Kidney epithelial cell (primary cell): ENCODE measurements around the gene KIF26B. TPM values are rescaled to one million over a fixed set of nuclear protein-coding genes. Genes with fewer than 3 reads are reported as not detected.

Source experiments
- DNase-seq: peaks from one replicate; pipeline ENCODE4 v3.0.0-alpha.2; 2010; ENCODE audit warnings: low read depth
- H3K27me3 ChIP-seq: 2 replicates; pipeline ENCODE4 v1.6.0; 2011; ENCODE audit warnings: low read length; ENCODE audit not compliant: control insufficient read depth, insufficient read depth
- H3K36me3 ChIP-seq: 2 replicates; pipeline ENCODE4 v1.5.1; 2011; ENCODE audit warnings: low read length; ENCODE audit not compliant: control insufficient read depth, insufficient read depth
- H3K4me3 ChIP-seq: 2 replicates; pipeline ENCODE4 v1.5.1; 2011; ENCODE audit warnings: low read depth, mild to moderate bottlenecking, control low read depth, low read length
- total RNA-seq: library from RNA; depleted of rRNA; stranded (reverse); fragments of >200 nt; gene quantifications from 2 replicates; pipeline ENCODE4 v1.2.3, GENCODE V29; 2015
- TF ChIP-seq, protein P1 (sequence below): IDR thresholded peaks from 2 replicates; pipeline ENCODE4 v1.5.1; 2011; ENCODE audit warnings: mild to moderate bottlenecking, moderate library complexity, low read length, control low read depth, inconsistent platforms; ENCODE audit not compliant: insufficient read depth, poor library complexity, severe bottlenecking

Gene KIF26B
- total RNA-seq, 1 donor from 2014 or later = 14.6 TPM

DNA sequence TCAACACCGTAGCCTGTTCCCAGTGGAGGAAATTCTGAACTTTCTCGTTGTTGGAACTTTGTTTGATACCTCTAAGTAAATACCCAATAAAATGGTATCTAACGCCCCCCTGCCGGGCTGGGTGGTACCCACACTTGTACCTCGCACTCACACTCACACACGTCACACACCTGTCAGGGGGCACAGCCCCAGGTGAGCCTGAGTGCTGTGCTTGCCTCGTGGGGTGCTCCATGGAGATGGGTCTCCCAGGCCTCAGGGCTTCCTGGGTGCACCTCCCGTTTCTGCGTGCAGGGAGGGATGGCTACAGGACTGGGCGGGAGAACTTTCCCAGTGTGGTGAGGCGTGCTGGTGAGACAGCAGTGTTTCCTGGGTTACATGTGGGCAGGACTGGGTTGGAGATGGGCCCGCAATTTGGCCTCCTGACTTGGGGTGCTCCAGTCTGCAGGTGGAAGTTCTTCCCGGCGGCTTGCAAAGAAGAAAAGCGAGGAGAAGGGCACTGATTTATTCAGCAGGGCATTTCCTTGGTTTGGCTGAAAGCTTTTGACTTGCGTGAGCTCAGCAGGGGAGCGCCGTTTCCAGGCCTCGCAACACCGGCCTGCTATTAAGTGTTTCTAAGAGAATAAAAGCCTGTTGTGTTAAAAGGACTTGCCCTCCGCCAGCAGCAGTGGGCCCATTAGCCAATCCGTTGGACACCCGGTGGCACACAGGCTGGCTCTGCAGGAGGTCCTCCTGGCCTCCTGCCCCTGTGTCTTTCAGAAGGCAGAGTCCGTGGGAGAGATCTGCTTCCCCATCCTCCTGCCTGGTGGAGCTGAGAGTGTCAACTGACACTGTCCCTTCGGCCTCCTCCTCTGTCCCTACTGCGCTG lies 79.7 kb downstream of the KIF26B start:
- no peaks in the 10 kb centered on the region for H3K36me3 ChIP-seq
- no peak overlapping the region for H3K4me3 ChIP-seq
- DNase-seq = no peak
- H3K27me3 ChIP-seq = no peaks in the 10 kb centered on the region
- TF ChIP-seq, protein P1, sequence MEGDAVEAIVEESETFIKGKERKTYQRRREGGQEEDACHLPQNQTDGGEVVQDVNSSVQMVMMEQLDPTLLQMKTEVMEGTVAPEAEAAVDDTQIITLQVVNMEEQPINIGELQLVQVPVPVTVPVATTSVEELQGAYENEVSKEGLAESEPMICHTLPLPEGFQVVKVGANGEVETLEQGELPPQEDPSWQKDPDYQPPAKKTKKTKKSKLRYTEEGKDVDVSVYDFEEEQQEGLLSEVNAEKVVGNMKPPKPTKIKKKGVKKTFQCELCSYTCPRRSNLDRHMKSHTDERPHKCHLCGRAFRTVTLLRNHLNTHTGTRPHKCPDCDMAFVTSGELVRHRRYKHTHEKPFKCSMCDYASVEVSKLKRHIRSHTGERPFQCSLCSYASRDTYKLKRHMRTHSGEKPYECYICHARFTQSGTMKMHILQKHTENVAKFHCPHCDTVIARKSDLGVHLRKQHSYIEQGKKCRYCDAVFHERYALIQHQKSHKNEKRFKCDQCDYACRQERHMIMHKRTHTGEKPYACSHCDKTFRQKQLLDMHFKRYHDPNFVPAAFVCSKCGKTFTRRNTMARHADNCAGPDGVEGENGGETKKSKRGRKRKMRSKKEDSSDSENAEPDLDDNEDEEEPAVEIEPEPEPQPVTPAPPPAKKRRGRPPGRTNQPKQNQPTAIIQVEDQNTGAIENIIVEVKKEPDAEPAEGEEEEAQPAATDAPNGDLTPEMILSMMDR = no peak

DNA sequence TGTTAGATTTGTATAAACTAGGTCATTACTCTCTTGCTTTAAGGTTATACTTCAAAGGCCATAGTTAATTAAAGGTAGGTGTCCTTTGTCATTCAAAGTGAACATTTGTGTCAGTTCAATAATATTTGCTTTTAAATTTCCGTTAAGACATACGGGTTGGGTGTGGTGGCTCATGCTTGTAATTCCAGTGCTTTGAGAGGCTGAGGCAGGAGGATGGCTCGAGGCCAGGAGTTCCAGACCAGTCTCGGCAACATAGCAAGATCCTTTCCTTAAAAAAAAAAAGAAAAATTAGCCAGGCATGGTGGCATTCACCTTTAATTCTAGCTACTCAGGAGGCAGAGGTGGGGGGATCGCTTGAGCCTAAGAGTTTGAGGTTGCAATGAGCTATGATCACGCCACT lies 80.4 kb downstream of the KIF26B start:
- no peaks in the 10 kb centered on the region for H3K27me3 ChIP-seq
- H3K4me3 ChIP-seq = no peak overlapping the region
- H3K36me3 ChIP-seq = no peaks in the 10 kb centered on the region
- no peak for DNase-seq
- TF ChIP-seq, protein P1 = no peak

DNA sequence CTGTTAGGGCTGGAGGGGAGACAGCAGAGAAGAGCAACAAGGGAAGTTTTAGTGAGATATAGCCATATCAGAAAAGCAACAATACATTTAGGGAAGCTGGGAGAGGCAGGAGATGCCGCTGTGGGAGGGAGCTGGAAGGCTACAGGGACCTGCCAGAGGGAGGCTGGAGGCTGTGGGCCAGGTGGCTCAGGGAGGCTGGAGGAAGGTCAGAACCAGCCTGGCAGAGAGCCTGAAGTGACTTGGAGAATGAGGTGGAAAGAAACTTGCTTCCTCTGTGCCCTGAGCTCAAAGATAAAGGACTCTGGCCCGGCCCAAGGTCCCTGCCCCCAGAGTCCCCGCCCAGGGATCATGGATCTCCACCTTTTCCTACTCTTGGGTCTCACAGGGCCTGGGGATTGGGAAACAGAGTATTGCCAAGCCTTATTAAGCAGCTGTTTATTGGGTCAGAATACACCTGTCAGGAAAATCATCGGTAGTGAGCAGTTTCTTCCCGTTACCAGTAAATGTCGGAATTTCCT lies 85.9 kb downstream of the KIF26B start:
- no peaks in the 10 kb centered on the region for H3K27me3 ChIP-seq
- no peak overlapping the region for H3K4me3 ChIP-seq
- H3K36me3 ChIP-seq = no peaks in the 10 kb centered on the region
- no peak for DNase-seq
- TF ChIP-seq, protein P1 = no peak

DNA sequence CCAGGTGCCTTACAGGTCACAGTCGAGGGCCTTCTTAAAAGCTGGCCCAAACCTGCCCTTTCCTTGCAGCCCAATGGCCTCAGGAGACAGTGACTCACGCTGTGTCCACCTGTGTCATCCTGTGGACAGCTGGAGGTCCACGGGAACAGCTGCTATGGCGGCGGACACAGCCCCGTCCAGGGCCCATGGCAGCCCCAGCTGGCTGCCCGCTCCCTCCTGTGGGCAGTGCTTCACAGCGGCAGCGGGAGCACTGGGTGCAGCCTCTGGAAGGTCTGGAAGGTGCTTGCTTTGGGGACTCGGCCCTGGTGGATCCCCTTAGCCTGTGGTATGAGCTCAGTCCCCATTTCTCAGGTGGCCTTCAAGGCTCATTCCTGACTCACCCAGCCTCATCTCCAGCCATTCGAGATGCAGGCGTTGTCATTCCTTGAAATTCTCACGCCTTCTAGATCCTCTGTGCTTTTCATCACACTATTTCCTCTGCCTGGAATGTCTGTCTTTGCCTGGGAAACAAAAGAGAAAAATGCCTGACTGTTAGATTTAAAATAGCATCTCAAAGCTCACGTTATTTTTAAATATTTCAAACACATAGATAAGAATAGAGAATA lies 86.8 kb downstream of the KIF26B start:
- Histone ChIP-seq H3K4me3 (no peak overlapping the region), H3K36me3 (no peaks in the 10 kb centered on the region), H3K27me3 (no peaks in the 10 kb centered on the region)
- TF ChIP-seq, protein P1 = no peak
- DNase-seq = no peak

DNA sequence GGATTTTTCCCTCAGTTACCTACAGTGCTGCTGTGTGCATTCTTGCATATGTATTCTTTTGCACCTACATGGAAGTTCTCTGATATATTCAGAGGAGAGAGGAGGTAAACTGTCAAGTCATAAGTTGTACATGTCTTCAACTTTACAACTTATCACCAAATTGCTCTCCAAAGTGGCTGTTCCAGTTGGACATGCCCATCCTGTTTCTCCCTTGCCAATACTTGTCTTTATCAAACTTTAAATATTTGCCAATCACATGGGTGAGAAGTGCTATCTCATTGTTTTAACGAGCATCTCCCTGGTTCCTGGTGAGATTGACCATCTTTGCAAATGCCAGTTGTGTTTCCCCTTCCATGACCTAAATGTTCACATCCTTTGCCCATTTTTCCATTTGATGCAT lies 88.2 kb downstream of the KIF26B start:
- no peak for DNase-seq
- TF ChIP-seq, protein P1 = no peak
- Histone ChIP-seq H3K27me3 (no peaks in the 10 kb centered on the region), H3K36me3 (no peaks in the 10 kb centered on the region), H3K4me3 (no peak overlapping the region)
